Measurements from ENCODE around the gene LRRK2.

LRRK2 gene

DNA sequence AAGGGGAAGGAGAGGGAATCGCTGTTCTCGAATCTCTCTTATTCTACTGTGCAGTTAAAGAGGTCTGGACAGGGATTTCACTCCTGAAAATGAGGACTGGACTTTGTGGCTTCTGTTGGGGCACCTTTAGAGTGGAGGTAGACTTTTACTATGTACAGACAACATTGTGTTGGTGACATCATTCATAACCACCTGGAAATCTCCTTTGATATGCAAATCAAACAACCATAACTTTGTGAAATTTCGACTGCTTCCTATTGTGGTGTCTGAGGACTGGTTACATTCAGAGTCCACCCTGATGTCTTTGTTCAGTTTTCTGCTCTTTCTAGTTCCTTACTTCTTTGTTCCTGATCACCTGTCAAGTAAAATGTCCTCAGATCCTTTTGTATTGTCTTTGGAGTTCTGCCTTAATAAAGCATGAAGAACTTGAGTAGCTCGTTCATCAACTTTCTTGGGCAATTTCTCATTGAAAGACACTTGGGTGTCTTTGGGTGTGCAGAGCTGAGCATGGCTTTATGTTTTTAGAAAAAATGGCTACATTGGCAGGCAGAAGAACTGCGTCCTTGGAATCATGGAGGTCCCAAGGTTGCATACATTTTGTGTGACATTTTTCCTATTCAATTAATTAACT lies 29.8 kb downstream of the LRRK2 start:
- H3K4me3 ChIP-seq (ENCODE audit: low read depth in 1 of 2, low read length in 2 of 2) = no peak overlapping the region
- no peaks in the 10 kb centered on the region for H3K4me1 ChIP-seq (ENCODE audit: insufficient read depth, low read length)
- no peak overlapping the region for H3K27ac ChIP-seq (ENCODE audit: low read depth, low read length)
- no peaks in the 10 kb centered on the region for H3K27me3 ChIP-seq (ENCODE audit: control insufficient read depth in 1 of 2, insufficient read depth in 2 of 2, low read length in 2 of 2)
- H3K36me3 ChIP-seq (ENCODE audit: insufficient read depth, low read length) = peaks cover 20% of the 10 kb centered on the region
- H3K9me3 ChIP-seq (ENCODE audit: low read length) = no peaks in the 10 kb centered on the region
- no peak overlapping the region for H3K9ac ChIP-seq (ENCODE audit: low read length)

DNA sequence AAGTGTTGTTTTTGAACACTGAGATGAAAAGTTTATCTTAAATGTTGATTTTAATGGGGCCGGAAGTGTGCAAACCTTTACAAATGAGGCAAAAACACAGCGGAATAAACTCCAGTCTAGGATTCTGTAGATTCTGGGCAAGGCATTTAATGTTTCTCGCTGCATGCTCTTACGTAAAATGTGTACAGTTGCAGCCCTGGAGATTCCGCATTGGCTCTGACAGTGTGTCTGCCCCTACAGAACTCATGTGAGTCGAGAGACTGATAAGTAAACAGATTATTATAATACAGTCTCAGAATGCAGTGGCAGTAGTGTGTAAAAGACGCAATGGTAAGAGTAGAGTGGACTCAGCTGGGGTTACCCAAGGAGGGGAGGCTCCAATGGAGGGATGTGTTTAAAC lies 33.6 kb downstream of the LRRK2 start:
- Histone ChIP-seq H3K4me1 (ENCODE audit: insufficient read depth, low read length) (no peaks in the 10 kb centered on the region), H3K9me3 (ENCODE audit: low read length) (no peaks in the 10 kb centered on the region), H3K27ac (ENCODE audit: low read depth, low read length) (no peak overlapping the region), H3K4me3 (ENCODE audit: low read depth in 1 of 2, low read length in 2 of 2) (no peak overlapping the region), H3K36me3 (ENCODE audit: insufficient read depth, low read length) (peaks cover 20% of the 10 kb centered on the region), H3K27me3 (ENCODE audit: control insufficient read depth in 1 of 2, insufficient read depth in 2 of 2, low read length in 2 of 2) (no peaks in the 10 kb centered on the region), H3K9ac (ENCODE audit: low read length) (no peak overlapping the region)

DNA sequence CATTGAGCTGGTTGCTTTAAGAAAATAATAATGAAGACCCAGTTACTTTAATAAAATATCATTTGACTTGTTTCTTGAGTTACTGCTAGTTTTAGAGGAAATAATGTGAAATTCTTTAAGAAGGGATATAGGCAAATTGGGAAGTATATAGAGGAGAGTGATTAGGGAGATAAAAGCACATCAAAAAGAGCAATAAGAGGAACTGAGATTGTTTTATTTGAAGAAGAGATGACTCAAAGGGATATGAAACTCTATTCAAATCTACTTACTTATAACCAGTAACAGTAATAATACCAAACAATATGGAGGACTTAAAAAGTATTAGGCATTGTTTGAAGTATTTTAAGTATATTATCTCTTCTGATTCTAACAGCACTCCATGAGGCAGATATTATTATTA lies 37.1 kb downstream of the LRRK2 start:
- H3K36me3 ChIP-seq (ENCODE audit: insufficient read depth, low read length) = peaks cover 15% of the 10 kb centered on the region

DNA sequence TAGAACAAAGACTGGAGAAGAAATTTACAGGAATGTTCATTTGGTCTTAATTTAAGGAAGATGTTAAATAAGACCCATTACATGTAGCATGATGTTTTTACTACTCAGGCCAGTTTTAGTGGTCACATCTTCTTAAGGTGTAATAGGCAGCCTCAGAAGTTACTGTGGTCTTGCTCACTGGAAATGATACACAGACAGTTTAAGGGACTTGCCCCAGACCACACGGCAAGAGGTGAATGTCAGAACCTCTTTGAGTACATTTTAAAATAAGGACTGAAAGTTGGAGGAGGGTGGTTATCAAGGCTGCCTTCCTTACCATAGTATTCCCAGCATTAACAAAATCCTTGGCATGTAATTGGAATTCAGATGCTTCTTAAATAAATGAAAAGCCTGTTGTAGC lies 37.9 kb downstream of the LRRK2 start:
- no peaks in the 10 kb centered on the region for H3K4me1 ChIP-seq (ENCODE audit: insufficient read depth, low read length)
- no peaks in the 10 kb centered on the region for H3K9me3 ChIP-seq (ENCODE audit: low read length)
- H3K9ac ChIP-seq (ENCODE audit: low read length) = no peak overlapping the region
- no peak overlapping the region for H3K27ac ChIP-seq (ENCODE audit: low read depth, low read length)
- peaks cover 9% of the 10 kb centered on the region for H3K36me3 ChIP-seq (ENCODE audit: insufficient read depth, low read length)
- H3K4me3 ChIP-seq (ENCODE audit: low read depth in 1 of 2, low read length in 2 of 2) = no peak overlapping the region
- no peaks in the 10 kb centered on the region for H3K27me3 ChIP-seq (ENCODE audit: control insufficient read depth in 1 of 2, insufficient read depth in 2 of 2, low read length in 2 of 2)

More for the DNA sequence above, 37.1 kb downstream of the LRRK2 start:
- Histone ChIP-seq H3K4me3 (ENCODE audit: low read depth in 1 of 2, low read length in 2 of 2) (no peak overlapping the region), H3K9me3 (ENCODE audit: low read length) (no peaks in the 10 kb centered on the region), H3K4me1 (ENCODE audit: insufficient read depth, low read length) (no peaks in the 10 kb centered on the region), H3K27me3 (ENCODE audit: control insufficient read depth in 1 of 2, insufficient read depth in 2 of 2, low read length in 2 of 2) (no peaks in the 10 kb centered on the region), H3K9ac (ENCODE audit: low read length) (no peak overlapping the region), H3K27ac (ENCODE audit: low read depth, low read length) (no peak overlapping the region)

DNA sequence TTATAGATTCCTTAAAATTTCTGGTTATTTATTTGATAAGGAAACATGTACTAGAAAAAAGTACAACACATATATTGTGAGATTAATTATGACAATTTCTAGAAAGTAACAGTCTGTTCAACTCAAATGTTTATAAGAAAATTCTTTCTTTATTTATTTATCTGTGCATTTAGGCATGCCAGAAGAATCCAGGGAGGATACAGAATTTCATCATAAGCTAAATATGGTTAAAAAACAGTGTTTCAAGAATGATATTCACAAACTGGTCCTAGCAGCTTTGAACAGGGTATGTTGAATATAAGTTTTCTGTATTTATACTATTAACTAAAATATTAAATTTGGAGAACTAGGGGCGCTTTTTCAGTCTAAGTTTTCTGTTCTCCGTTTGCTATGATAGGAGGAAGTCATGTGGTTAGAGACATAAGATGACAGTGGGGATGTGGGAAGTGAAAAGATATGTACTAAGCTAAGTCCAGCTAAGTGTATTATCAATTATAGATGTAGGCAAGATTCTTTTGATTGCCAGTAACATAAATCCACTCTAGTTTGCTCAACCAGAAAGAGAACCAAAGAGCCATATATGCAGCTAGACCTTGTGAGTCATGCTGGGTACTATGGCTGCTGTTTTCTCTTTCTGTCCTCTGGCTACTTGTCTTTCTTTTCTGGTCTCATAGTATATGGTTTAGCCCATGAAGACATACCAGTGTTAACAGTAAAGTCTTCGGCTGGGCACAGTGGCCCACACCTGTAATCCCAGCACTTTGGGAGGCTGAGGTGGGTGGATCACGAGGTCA lies 39.0 kb downstream of the LRRK2 start:
- Histone ChIP-seq H3K9ac (ENCODE audit: low read length) (no peak overlapping the region), H3K4me1 (ENCODE audit: insufficient read depth, low read length) (no peaks in the 10 kb centered on the region), H3K27me3 (ENCODE audit: control insufficient read depth in 1 of 2, insufficient read depth in 2 of 2, low read length in 2 of 2) (no peaks in the 10 kb centered on the region), H3K36me3 (ENCODE audit: insufficient read depth, low read length) (peaks cover 8% of the 10 kb centered on the region), H3K4me3 (ENCODE audit: low read depth in 1 of 2, low read length in 2 of 2) (no peak overlapping the region), H3K27ac (ENCODE audit: low read depth, low read length) (no peak overlapping the region), H3K9me3 (ENCODE audit: low read length) (no peaks in the 10 kb centered on the region)

DNA sequence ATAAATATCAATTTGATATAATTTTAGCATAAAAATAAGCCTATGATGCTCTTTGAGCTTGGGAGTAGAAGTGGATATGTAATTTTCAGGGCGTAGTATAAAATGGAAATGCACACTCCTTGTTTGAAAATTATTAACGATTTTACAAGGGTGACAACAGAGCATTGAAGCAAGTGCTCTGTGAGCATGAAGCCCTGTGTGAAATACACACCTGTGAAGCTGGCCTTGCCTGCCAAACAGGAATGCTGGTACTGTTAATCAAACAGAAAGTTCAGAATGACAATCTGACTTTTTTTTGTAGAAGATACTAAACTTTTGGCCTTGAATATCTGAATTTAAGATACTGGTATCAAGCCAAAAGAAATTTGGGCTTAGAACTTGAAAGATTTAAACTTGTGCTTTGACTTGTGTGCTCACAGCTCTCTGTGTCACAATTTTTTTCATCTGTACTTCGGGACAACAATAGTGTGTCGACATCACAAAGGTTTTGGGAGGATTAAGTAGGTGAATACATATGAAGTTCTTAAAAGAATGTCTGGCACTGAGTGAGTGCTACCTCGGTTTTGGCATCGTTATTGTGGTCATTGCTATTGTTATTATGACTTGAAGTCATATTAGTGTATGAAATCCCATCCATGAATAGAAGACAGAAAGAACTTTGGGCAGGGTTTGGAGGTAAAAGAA lies 47.3 kb downstream of the LRRK2 start:
- Histone ChIP-seq H3K9ac (ENCODE audit: low read length) (no peak overlapping the region), H3K4me1 (ENCODE audit: insufficient read depth, low read length) (no peaks in the 10 kb centered on the region), H3K27ac (ENCODE audit: low read depth, low read length) (no peak overlapping the region), H3K4me3 (ENCODE audit: low read depth in 1 of 2, low read length in 2 of 2) (no peak overlapping the region), H3K36me3 (ENCODE audit: insufficient read depth, low read length) (no peaks in the 10 kb centered on the region), H3K27me3 (ENCODE audit: control insufficient read depth in 1 of 2, insufficient read depth in 2 of 2, low read length in 2 of 2) (no peaks in the 10 kb centered on the region), H3K9me3 (ENCODE audit: low read length) (no peaks in the 10 kb centered on the region)

DNA sequence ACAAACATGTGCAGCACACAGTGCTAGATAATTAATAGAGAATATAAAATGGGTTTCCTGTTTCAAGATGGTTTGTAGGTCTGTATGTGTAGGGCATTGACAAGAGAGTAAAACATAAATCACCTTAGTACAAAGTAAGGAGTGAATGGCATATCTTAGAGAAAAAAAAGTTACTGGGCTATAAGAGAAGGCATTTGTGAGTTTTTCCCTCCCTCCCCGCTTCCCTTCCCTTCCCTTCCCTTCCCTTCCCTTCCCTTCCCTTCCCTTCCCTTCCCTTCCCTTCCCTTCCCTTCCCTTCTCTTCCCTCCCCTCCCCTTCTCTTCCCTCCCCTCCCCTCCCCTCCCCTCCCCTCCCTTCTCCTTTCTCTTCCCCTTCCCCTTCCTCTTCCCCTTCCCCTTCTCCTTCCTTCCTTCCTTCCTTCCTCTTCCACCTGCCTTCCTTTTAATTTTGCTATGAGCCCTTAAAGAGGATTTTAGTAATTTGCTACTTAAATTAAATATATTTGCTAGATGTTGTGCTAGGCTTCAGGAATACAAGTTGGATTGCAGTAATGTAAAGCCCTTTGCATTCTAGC lies 57.1 kb downstream of the LRRK2 start:
- H3K4me1 ChIP-seq (ENCODE audit: insufficient read depth, low read length) = no peaks in the 10 kb centered on the region
- no peak overlapping the region for H3K4me3 ChIP-seq (ENCODE audit: low read depth in 1 of 2, low read length in 2 of 2)
- H3K9ac ChIP-seq (ENCODE audit: low read length) = no peak overlapping the region
- no peaks in the 10 kb centered on the region for H3K27me3 ChIP-seq (ENCODE audit: control insufficient read depth in 1 of 2, insufficient read depth in 2 of 2, low read length in 2 of 2)
- peaks cover 18% of the 10 kb centered on the region for H3K36me3 ChIP-seq (ENCODE audit: insufficient read depth, low read length)
- no peak overlapping the region for H3K27ac ChIP-seq (ENCODE audit: low read depth, low read length)
- H3K9me3 ChIP-seq (ENCODE audit: low read length) = no peaks in the 10 kb centered on the region

DNA sequence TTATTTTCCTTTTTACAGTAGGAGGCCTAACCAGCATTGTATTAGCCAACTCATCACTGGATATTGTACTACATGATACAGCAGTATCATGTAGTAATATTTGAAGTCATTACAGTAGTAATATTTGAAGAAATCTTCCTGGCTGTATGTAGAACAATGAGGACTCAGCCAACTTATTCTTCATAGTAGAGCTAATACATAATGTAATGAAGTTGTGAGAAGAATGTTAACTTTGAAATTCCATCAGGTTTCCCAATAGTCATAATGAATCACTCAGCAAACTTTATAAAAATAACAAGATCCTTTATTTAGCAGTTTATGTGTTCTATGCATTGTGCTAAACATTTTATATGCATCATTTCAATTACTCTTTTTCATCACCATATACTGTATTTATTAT lies 61.8 kb downstream of the LRRK2 start:
- H3K9me3 ChIP-seq (ENCODE audit: low read length) = no peaks in the 10 kb centered on the region
- H3K9ac ChIP-seq (ENCODE audit: low read length) = no peak overlapping the region
- H3K27me3 ChIP-seq (ENCODE audit: control insufficient read depth in 1 of 2, insufficient read depth in 2 of 2, low read length in 2 of 2) = no peaks in the 10 kb centered on the region
- peaks cover 15% of the 10 kb centered on the region for H3K36me3 ChIP-seq (ENCODE audit: insufficient read depth, low read length)
- H3K4me1 ChIP-seq (ENCODE audit: insufficient read depth, low read length) = no peaks in the 10 kb centered on the region
- no peak overlapping the region for H3K4me3 ChIP-seq (ENCODE audit: low read depth in 1 of 2, low read length in 2 of 2)
- H3K27ac ChIP-seq (ENCODE audit: low read depth, low read length) = no peak overlapping the region

DNA sequence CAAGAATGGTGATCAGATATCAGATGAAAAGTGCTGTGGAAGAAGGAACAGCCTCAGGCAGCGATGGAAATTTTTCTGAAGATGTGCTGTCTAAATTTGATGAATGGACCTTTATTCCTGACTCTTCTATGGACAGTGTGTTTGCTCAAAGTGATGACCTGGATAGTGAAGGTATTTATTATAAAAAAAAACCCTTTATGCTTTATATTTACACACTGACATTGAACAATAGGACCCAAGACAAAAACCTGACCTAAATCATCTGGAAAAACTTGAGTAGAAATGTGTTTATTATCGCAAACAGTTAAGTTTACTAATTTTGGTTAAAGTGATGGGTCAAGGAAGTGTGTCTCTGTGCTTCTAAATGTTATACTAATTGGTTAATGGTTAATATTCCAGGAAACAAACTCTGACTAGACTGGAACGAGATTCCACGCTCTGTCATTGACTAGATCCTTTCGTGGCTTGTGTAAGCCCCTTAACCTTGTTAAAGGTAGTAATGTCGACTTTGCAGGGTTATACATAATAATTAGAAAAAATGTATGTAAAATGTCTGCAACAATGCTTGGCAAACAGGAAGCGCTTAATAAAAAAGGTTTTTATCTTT lies 62.7 kb downstream of the LRRK2 start:
- Histone ChIP-seq H3K9ac (ENCODE audit: low read length) (no peak overlapping the region), H3K4me1 (ENCODE audit: insufficient read depth, low read length) (no peaks in the 10 kb centered on the region), H3K9me3 (ENCODE audit: low read length) (no peaks in the 10 kb centered on the region), H3K27ac (ENCODE audit: low read depth, low read length) (no peak overlapping the region), H3K36me3 (ENCODE audit: insufficient read depth, low read length) (peaks cover 15% of the 10 kb centered on the region), H3K27me3 (ENCODE audit: control insufficient read depth in 1 of 2, insufficient read depth in 2 of 2, low read length in 2 of 2) (no peaks in the 10 kb centered on the region), H3K4me3 (ENCODE audit: low read depth in 1 of 2, low read length in 2 of 2) (no peak overlapping the region)

DNA sequence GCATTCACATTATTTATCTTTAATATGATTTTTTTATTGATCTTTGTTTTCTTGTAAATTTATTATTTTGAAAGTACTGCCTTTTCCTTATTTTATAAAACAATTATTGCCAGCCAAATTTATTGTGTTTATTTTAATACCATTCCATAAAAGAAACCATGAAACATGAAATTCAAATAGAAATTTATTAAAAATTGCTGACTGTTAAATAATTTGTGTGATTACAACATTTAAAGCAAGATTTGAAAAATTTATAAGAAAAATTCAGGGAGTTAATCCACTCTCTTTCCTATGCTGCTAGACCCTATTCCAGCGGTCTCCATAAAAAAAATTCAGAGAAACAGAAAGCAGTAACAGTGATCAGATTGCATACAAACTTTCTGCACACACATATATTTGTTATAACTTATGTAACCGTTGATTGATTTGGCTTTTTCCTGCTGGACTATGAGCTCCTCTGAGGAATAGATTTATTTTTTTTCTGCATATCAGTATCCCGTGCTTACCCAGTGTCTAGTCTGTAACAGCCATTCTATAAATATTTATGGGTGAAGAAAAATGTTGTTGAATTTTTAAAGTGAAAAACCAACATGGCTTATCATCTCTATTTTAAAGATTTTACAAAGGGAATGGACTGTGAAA lies 68.1 kb downstream of the LRRK2 start:
- Histone ChIP-seq H3K4me3 (ENCODE audit: low read depth in 1 of 2, low read length in 2 of 2) (no peak overlapping the region), H3K4me1 (ENCODE audit: insufficient read depth, low read length) (no peaks in the 10 kb centered on the region), H3K36me3 (ENCODE audit: insufficient read depth, low read length) (peaks cover 6% of the 10 kb centered on the region), H3K27me3 (ENCODE audit: control insufficient read depth in 1 of 2, insufficient read depth in 2 of 2, low read length in 2 of 2) (no peaks in the 10 kb centered on the region), H3K9me3 (ENCODE audit: low read length) (no peaks in the 10 kb centered on the region), H3K27ac (ENCODE audit: low read depth, low read length) (no peak overlapping the region), H3K9ac (ENCODE audit: low read length) (no peak overlapping the region)

DNA sequence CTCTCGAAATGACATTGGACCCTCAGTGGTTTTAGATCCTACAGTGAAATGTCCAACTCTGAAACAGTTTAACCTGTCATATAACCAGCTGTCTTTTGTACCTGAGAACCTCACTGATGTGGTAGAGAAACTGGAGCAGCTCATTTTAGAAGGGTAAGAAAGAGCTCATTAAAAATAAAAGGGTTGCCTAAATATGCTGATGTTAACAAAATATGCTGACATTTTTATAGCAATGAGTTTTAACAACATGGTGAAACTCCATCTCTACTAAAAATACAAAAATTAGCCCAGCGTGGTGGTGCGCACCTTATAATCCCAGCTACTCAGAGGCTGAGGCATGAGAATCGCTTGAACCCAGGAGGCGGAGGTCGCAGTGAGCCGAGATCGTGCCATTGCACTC lies 73.5 kb downstream of the LRRK2 start:
- Histone ChIP-seq H3K4me1 (ENCODE audit: insufficient read depth, low read length) (no peaks in the 10 kb centered on the region), H3K9me3 (ENCODE audit: low read length) (no peaks in the 10 kb centered on the region), H3K36me3 (ENCODE audit: insufficient read depth, low read length) (peaks cover 6% of the 10 kb centered on the region), H3K9ac (ENCODE audit: low read length) (no peak overlapping the region), H3K27me3 (ENCODE audit: control insufficient read depth in 1 of 2, insufficient read depth in 2 of 2, low read length in 2 of 2) (no peaks in the 10 kb centered on the region), H3K27ac (ENCODE audit: low read depth, low read length) (no peak overlapping the region), H3K4me3 (ENCODE audit: low read depth in 1 of 2, low read length in 2 of 2) (no peak overlapping the region)

Measured in muscle layer of colon (tissue), 2 donors.